HepG2 (cell line): ENCODE measurements around the gene RPL41. TPM values are rescaled to one million over a fixed set of nuclear protein-coding genes. Genes with fewer than 3 reads are reported as not detected.

ENCODE experiments used
- DNMT3B ChIP-seq: conservative IDR thresholded peaks from 2 replicates; pipeline ENCODE4 v1.6.1; 2016; ENCODE audit warnings: missing biosample characterization, control low read depth
- DPF2 ChIP-seq: sonication (generic); formaldehyde crosslinking; IDR thresholded peaks from 2 replicates; pipeline ENCODE4 v1.4.0; 2020; ENCODE audit warnings: mild to moderate bottlenecking, low read depth, missing genetic modification reagents, borderline replicate concordance
- HNF4A ChIP-seq: sonication (generic); formaldehyde crosslinking; IDR thresholded peaks from 2 replicates; pipeline ENCODE4 v1.4.0; 2020; ENCODE audit warnings: missing genetic modification reagents
- HOXA9 ChIP-seq: sonication (generic); formaldehyde crosslinking; IDR thresholded peaks from 2 replicates; pipeline ENCODE4 v1.8.1; 2022; ENCODE audit warnings: missing genetic modification reagents, mild to moderate bottlenecking, moderate library complexity, borderline replicate concordance
- MIXL1 ChIP-seq: IDR thresholded peaks from 2 replicates; pipeline ENCODE4 v1.6.1; 2016
- NR2F2 ChIP-seq: IDR thresholded peaks from 2 replicates; pipeline ENCODE4 v1.6.1; 2012; ENCODE audit warnings: low read depth, inconsistent platforms, borderline replicate concordance
- PHF21A ChIP-seq: sonication (generic); formaldehyde crosslinking; IDR thresholded peaks from 2 replicates; pipeline ENCODE4 v1.5.0; 2020; ENCODE audit warnings: mild to moderate bottlenecking, missing genetic modification reagents
- RFX1 ChIP-seq: fragments of 450-650 bp; IDR thresholded peaks from 2 replicates; pipeline ENCODE4 v1.6.1; 2017
- ZBTB8A ChIP-seq: sonication (generic); formaldehyde crosslinking; IDR thresholded peaks from 2 replicates; pipeline ENCODE4 v1.4.0; 2020; ENCODE audit warnings: mild to moderate bottlenecking, low read depth, missing genetic modification reagents, borderline replicate concordance
- ZFY ChIP-seq: sonication (generic); formaldehyde crosslinking; IDR thresholded peaks from 2 replicates; pipeline ENCODE4 v1.4.0; 2020; ENCODE audit warnings: missing genetic modification reagents
- ZNF547 ChIP-seq: sonication (generic); formaldehyde crosslinking; IDR thresholded peaks from 2 replicates; pipeline ENCODE4 v1.5.1; 2020; ENCODE audit warnings: mild to moderate bottlenecking, missing genetic modification reagents
- ZNF577 ChIP-seq: sonication (generic); formaldehyde crosslinking; IDR thresholded peaks from 2 replicates; pipeline ENCODE4 v1.4.0; 2020; ENCODE audit warnings: mild to moderate bottlenecking, low read depth, missing genetic modification reagents, borderline replicate concordance
- ZNF670 ChIP-seq: sonication (generic); formaldehyde crosslinking; IDR thresholded peaks from 2 replicates; pipeline ENCODE4 v1.8.0; 2022; ENCODE audit warnings: mild to moderate bottlenecking, missing genetic modification reagents, borderline replicate concordance
- polyA plus RNA-seq, 8 experiments: library from polyadenylated mRNA; depleted of rRNA in 3 of 8; stranded (reverse) in 7 of 8; unstranded in 1 of 8; fragments of >200 nt; fragmentation: Illumina TruSeq in 4 of 8; extraction: Trizol in 4 of 8; gene quantifications; 2 replicates each; pipeline versions ENCODE4 v1.2.1 to v1.2.3, GENCODE V29; 2011 to 2016; ENCODE audit warnings: low read depth in 4 of 8, missing spikeins in 1 of 8, mixed read lengths in 1 of 8; ENCODE audit not compliant: insufficient read depth in 1 of 8
- total RNA-seq, 5 experiments: library from RNA; depleted of rRNA; stranded (reverse); fragments of >200 nt; fragmentation: Illumina TruSeq; extraction: Trizol; gene quantifications; 2 replicates each; pipeline ENCODE4 v1.2.3, GENCODE V29; 2016; ENCODE audit warnings: low read depth in 1 of 5
- TF ChIP-seq, protein P1 (sequence below): sonication (generic); formaldehyde crosslinking; IDR thresholded peaks from 2 replicates; pipeline ENCODE4 v1.5.1; 2020; ENCODE audit warnings: mild to moderate bottlenecking, missing genetic modification reagents
- TF ChIP-seq, protein P2 (sequence below): sonication (generic); formaldehyde crosslinking; IDR thresholded peaks from 2 replicates; pipeline ENCODE4 v1.4.0; 2020; ENCODE audit warnings: mild to moderate bottlenecking, missing genetic modification reagents, borderline replicate concordance
- TF ChIP-seq, protein P3 (sequence below): sonication (generic); formaldehyde crosslinking; IDR thresholded peaks from 2 replicates; pipeline ENCODE4 v1.4.0; 2020; ENCODE audit warnings: missing genetic modification reagents, borderline replicate concordance

The RPL41 gene
- total and polyA plus RNA-seq, 2 of the 13 experiments (the other 11 are each of a cell fraction or from before 2014, with no cell fraction given) = 4,012 to 7,670 TPM

DNA sequence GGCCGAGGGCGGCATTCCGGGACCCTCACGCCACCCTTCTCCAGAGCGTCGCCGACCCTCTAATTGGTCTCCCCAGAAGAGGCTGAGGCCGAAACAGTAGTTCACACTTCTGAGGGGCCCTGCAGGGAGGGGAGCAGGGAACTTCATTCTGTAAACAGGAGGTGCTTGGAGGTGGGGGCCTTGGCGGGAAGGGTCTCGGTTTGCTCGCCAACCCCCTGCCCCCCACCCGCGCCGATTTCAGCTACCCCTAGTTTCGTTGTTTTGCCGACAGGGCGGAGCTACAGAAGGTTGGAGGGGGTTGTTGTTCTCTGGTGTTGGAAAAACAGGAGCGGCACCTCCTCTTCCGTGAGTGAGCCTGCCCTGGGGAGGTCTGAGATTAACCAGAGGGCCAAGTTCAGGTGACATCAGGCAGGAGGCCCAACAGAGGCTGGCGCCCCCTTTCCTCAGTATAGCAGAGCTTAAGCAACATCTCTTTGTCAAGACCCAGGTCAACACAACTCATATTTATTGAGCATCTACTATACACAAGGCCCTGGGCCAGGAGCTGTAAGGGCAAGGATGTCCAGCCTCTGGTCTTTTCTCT is 35.8 kb upstream of the RPL41 start (continued):
- TF ChIP-seq, protein P1, sequence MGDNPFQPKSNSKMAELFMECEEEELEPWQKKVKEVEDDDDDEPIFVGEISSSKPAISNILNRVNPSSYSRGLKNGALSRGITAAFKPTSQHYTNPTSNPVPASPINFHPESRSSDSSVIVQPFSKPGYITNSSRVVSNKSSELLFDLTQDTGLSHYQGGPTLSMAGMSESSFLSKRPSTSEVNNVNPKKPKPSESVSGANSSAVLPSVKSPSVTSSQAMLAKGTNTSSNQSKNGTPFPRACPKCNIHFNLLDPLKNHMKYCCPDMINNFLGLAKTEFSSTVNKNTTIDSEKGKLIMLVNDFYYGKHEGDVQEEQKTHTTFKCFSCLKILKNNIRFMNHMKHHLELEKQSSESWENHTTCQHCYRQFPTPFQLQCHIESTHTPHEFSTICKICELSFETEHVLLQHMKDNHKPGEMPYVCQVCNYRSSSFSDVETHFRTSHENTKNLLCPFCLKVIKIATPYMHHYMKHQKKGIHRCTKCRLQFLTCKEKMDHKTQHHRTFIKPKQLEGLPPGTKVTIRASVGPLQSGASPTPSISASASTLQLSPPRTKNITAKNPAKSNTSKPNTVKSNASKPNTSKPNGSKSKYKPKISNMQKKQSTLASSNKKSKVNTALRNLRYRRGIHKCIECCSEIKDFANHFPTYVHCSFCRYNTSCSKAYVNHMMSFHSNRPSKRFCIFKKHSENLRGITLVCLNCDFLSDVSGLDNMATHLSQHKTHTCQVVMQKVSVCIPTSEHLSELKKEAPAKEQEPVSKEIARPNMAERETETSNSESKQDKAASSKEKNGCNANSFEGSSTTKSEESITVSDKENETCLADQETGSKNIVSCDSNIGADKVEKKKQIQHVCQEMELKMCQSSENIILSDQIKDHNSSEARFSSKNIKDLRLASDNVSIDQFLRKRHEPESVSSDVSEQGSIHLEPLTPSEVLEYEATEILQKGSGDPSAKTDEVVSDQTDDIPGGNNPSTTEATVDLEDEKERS (CRISPR knock-in tag) = 0 out of 2 replicates have a peak, but pooled peaks have one; percentile 17
- TF ChIP-seq PHF21A (CRISPR knock-in tag) = peak; percentile 84
- TF ChIP-seq ZNF670 (CRISPR knock-in tag) = no peak
- no peak for TF ChIP-seq NR2F2
- peak; percentile 38; the same call in 1 of the 2 replicates for TF ChIP-seq ZNF547 (CRISPR knock-in tag)
- TF ChIP-seq ZFY = no peak; the same call in 1 of the 2 replicates
- TF ChIP-seq ZNF577 (CRISPR knock-in tag) = 0 out of 2 replicates have a peak, but pooled peaks have one; percentile 85
- TF ChIP-seq DPF2 (CRISPR knock-in tag) = no peak
- no peak for TF ChIP-seq RFX1
- no peak for TF ChIP-seq DNMT3B (CRISPR knock-in tag)
- no peak for TF ChIP-seq HOXA9 (CRISPR knock-in tag)
- peak; percentile 74; the same call in 1 of the 2 replicates for TF ChIP-seq MIXL1 (CRISPR knock-in tag)
- 0 out of 2 replicates have a peak, but pooled peaks have one; percentile 9 for TF ChIP-seq ZBTB8A (CRISPR knock-in tag)
- TF ChIP-seq, protein P2, sequence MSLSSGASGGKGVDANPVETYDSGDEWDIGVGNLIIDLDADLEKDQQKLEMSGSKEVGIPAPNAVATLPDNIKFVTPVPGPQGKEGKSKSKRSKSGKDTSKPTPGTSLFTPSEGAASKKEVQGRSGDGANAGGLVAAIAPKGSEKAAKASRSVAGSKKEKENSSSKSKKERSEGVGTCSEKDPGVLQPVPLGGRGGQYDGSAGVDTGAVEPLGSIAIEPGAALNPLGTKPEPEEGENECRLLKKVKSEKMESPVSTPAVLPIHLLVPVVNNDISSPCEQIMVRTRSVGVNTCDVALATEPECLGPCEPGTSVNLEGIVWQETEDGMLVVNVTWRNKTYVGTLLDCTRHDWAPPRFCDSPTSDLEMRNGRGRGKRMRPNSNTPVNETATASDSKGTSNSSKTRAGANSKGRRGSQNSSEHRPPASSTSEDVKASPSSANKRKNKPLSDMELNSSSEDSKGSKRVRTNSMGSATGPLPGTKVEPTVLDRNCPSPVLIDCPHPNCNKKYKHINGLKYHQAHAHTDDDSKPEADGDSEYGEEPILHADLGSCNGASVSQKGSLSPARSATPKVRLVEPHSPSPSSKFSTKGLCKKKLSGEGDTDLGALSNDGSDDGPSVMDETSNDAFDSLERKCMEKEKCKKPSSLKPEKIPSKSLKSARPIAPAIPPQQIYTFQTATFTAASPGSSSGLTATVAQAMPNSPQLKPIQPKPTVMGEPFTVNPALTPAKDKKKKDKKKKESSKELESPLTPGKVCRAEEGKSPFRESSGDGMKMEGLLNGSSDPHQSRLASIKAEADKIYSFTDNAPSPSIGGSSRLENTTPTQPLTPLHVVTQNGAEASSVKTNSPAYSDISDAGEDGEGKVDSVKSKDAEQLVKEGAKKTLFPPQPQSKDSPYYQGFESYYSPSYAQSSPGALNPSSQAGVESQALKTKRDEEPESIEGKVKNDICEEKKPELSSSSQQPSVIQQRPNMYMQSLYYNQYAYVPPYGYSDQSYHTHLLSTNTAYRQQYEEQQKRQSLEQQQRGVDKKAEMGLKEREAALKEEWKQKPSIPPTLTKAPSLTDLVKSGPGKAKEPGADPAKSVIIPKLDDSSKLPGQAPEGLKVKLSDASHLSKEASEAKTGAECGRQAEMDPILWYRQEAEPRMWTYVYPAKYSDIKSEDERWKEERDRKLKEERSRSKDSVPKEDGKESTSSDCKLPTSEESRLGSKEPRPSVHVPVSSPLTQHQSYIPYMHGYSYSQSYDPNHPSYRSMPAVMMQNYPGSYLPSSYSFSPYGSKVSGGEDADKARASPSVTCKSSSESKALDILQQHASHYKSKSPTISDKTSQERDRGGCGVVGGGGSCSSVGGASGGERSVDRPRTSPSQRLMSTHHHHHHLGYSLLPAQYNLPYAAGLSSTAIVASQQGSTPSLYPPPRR (CRISPR knock-in tag) = peak; percentile 68
- TF ChIP-seq, protein P3, sequence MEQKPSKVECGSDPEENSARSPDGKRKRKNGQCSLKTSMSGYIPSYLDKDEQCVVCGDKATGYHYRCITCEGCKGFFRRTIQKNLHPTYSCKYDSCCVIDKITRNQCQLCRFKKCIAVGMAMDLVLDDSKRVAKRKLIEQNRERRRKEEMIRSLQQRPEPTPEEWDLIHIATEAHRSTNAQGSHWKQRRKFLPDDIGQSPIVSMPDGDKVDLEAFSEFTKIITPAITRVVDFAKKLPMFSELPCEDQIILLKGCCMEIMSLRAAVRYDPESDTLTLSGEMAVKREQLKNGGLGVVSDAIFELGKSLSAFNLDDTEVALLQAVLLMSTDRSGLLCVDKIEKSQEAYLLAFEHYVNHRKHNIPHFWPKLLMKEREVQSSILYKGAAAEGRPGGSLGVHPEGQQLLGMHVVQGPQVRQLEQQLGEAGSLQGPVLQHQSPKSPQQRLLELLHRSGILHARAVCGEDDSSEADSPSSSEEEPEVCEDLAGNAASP (CRISPR knock-in tag) = no peak
- peak; percentile 87 for TF ChIP-seq HNF4A (CRISPR knock-in tag)
